ENCODE results near the gene TTLL6.

DNA sequence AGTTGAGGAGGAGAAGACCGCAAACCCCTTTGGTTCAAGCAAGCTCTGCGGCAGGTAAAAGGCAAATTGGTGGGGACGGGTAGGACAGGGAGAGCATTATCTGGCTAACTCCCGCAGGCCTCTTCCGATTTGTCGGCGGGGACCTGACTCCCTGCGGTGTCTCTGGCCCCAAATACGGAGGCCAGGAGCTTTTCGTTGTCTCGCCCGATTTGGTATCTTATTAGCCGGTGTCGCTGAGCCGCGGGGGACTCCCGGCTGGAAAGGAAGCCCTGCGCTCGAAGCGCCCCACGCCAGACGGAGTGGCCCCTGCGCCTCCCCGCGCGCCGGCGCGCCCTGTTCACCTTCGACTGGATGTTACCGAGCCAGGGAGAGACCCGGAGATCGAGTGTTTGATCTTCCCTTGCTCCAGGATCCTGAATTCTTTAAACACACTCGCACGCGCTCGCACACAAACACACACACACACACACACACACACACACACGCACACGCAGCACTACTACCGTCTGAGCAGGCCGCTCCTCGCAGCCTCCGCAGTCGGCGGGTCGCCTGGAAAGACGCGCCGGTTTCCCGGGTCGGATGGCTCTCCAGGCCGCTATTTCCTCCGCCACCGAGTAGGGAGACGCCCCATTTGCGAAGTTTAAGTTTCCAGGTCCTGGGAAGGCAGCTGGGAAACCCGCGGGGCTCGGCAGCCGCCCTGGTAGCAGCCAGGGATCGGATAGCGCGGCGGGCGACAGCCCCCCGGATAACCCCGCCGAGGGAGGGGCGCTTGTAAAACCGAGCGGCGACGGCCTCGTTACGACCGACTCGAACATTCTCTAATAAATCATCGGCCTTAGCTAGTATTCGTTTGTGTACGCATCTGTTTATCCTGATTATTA, 98.0 kb downstream of the TTLL6 start:
- TF ChIP-seq, protein P1, sequence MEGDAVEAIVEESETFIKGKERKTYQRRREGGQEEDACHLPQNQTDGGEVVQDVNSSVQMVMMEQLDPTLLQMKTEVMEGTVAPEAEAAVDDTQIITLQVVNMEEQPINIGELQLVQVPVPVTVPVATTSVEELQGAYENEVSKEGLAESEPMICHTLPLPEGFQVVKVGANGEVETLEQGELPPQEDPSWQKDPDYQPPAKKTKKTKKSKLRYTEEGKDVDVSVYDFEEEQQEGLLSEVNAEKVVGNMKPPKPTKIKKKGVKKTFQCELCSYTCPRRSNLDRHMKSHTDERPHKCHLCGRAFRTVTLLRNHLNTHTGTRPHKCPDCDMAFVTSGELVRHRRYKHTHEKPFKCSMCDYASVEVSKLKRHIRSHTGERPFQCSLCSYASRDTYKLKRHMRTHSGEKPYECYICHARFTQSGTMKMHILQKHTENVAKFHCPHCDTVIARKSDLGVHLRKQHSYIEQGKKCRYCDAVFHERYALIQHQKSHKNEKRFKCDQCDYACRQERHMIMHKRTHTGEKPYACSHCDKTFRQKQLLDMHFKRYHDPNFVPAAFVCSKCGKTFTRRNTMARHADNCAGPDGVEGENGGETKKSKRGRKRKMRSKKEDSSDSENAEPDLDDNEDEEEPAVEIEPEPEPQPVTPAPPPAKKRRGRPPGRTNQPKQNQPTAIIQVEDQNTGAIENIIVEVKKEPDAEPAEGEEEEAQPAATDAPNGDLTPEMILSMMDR (IDR thresholded peaks at IDR 0.05; ENCODE audit: low read depth, low read length, missing input control): no peak
- TF ChIP-seq, protein P2, sequence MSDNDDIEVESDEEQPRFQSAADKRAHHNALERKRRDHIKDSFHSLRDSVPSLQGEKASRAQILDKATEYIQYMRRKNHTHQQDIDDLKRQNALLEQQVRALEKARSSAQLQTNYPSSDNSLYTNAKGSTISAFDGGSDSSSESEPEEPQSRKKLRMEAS (IDR thresholded peaks at IDR 0.05): no peak
- TF ChIP-seq RAD21 (IDR thresholded peaks at IDR 0.05) (no peak), EGR1 (IDR thresholded peaks at IDR 0.05; ENCODE audit: low read depth in 2 of 2) (no peak), SP1 (IDR thresholded peaks at IDR 0.05) (no peak), RXRA (IDR thresholded peaks at IDR 0.05) (no peak), YY1 (IDR thresholded peaks at IDR 0.05) (no peak), TAF1 (conservative IDR thresholded peaks at IDR 0.05) (no peak)
- TF ChIP-seq, protein P3, sequence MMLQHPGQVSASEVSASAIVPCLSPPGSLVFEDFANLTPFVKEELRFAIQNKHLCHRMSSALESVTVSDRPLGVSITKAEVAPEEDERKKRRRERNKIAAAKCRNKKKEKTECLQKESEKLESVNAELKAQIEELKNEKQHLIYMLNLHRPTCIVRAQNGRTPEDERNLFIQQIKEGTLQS (IDR thresholded peaks at IDR 0.05): no peak
